BJ (cell line): ENCODE results near the gene MAMDC4. TPM values are rescaled to one million over a fixed set of nuclear protein-coding genes. Genes with fewer than 3 reads are reported as not detected.

ENCODE experiments used
- CTCF ChIA-PET: fragments of 350-600 bp; formaldehyde crosslinking; extraction: SDS; loops from one replicate; lab custom pipeline; 2021; ENCODE audit warnings: antibody characterized with exemption, inconsistent platforms; lab: Yijun Ruan, JAX
- POLR2A ChIA-PET: fragments of 300-600 bp; sonication (Branson Sonifier 250); formaldehyde crosslinking; extraction: SDS; loops from one replicate; lab custom pipeline; 2021; ENCODE audit warnings: antibody characterized with exemption; lab: Charles Lee
- DNase-seq: peaks from one replicate; pipeline ENCODE4 v3.0.0-alpha.2; 2011; ENCODE audit warnings: low read depth
- H3K27me3 ChIP-seq: 2 replicates; pipeline ENCODE4 v1.6.0; 2011; ENCODE audit warnings: low read length; ENCODE audit not compliant: control insufficient read depth, insufficient read depth
- H3K36me3 ChIP-seq: 2 replicates; pipeline ENCODE4 v1.5.1; 2011; ENCODE audit warnings: low read length; ENCODE audit not compliant: control insufficient read depth, insufficient read depth
- H3K4me3 ChIP-seq: 2 replicates; pipeline ENCODE4 v1.5.1; 2011; ENCODE audit warnings: low read depth, mild to moderate bottlenecking, control low read depth, low read length
- polyA plus RNA-seq: library from polyadenylated mRNA; depleted of rRNA; stranded (reverse); fragments of >200 nt; gene quantifications from 2 replicates; pipeline ENCODE4 v1.2.3, GENCODE V29; 2011
- TF ChIP-seq, protein P1 (sequence below): IDR thresholded peaks from 2 replicates; pipeline ENCODE4 v1.5.1; 2011; ENCODE audit warnings: low read depth, mild to moderate bottlenecking, control low read depth, inconsistent platforms, low read length, moderate library complexity; ENCODE audit not compliant: insufficient read depth

Gene MAMDC4
- polyA plus RNA-seq, 1 experiment, result 1.6 TPM

DNA sequence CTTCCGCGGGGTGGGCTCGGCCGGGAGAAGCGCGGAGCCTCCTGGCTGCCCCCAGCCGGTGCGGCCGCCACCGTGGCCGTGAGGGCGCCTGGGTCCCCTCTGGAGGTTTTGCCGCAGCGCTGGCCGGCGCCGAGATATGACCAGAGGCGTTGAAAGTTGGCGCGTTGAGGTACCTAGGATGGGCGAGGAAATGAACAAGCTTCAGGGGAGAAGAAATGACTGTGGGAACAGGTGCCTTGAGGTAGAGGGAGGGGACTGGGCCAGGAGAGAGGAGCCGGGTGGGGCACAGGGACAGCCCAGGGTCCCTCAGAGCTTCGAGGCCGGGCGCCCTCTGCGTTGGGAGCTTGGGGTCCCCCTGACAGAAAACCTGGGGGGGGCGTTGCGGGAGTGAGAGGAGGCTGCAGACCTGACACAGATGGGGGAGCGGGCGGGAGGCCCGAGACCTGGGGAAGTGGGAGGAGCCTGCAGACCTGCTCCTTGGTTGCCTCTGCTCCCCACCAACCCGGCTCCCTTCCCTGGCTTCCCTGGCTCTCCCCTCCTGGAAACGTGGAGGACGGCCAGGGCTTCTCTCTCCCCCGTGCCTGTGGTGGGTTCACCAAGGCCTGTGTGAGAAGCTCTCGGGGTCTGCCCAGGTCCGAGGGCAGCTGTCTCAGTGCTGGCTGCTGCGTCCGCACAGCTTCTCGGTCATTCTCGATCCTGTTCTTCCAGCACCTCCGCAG, 30.2 kb upstream of the MAMDC4 start:
- ChIA-PET CTCF (interaction anchor here (0.8 to 5.3 kb wide), 2 partner anchors 20 to 23 kb away, joined by 3 to 21 read pairs; partner anchors contain the start of gene AJM1), POLR2A (interaction anchor here (0.6 kb wide), 1 partner anchor 12 kb away, joined by 6 read pairs; no protein-coding TSS in a partner anchor)
- TF ChIP-seq, protein P1, sequence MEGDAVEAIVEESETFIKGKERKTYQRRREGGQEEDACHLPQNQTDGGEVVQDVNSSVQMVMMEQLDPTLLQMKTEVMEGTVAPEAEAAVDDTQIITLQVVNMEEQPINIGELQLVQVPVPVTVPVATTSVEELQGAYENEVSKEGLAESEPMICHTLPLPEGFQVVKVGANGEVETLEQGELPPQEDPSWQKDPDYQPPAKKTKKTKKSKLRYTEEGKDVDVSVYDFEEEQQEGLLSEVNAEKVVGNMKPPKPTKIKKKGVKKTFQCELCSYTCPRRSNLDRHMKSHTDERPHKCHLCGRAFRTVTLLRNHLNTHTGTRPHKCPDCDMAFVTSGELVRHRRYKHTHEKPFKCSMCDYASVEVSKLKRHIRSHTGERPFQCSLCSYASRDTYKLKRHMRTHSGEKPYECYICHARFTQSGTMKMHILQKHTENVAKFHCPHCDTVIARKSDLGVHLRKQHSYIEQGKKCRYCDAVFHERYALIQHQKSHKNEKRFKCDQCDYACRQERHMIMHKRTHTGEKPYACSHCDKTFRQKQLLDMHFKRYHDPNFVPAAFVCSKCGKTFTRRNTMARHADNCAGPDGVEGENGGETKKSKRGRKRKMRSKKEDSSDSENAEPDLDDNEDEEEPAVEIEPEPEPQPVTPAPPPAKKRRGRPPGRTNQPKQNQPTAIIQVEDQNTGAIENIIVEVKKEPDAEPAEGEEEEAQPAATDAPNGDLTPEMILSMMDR, result no peak
- DNase-seq, result no peak
- Histone ChIP-seq H3K27me3 (no peaks in the 10 kb centered on the region), H3K4me3 (no peak overlapping the region), H3K36me3 (peaks cover 20% of the 10 kb centered on the region)

DNA sequence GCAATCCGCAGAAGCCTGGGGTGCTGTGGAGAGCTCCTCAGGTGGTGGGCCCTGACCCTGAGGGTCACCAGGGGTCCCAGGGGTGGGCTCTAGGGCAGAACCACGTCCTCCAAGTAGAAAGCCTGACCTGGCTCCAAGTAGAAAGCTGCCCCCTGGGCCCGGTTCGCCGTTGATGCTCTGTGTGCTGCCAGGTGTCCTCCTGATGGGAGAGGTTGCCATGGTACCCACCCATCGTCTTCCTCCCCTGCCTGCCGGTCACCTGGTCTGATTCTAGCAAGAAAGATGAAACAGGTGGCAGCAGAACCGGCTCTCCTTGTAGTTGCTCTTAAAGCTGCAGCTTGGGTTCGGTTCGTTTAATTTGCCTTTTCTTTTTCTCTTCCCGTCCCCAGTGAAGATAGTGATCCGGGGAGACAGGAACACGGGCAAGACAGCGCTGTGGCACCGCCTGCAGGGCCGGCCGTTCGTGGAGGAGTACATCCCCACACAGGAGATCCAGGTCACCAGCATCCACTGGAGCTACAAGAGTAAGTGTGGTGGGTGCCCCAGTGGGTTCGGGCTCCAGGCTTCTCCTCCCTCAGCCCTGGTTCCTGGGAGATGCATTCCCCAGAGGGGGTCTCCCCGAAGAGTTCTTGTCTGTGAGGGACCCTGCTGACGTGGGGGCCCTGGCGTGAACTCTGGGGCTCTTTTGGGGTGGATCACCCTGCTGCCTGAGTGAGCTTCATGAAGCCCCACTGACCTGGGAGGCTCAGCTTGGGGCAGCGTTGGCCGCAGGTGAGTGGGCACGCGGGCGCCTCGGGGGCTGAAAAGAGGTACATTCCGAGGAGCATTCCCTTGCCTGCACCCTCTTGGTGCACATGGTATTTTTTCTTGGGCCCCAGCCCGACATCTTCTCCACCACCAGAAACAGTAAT, 28.8 kb upstream of the MAMDC4 start:
- TF ChIP-seq, protein P1, result no peak
- ChIA-PET POLR2A (interaction anchor here (0.6 kb wide), 1 partner anchor 11 kb away, joined by 6 read pairs; no protein-coding TSS in a partner anchor), CTCF (interaction anchor here (5.3 kb wide), 1 partner anchor 19 kb away, joined by 21 read pairs; the partner anchor contains the start of gene AJM1)
- Histone ChIP-seq H3K27me3 (no peaks in the 10 kb centered on the region), H3K4me3 (no peak overlapping the region), H3K36me3 (peaks cover 30% of the 10 kb centered on the region)
- DNase-seq, result no peak

DNA sequence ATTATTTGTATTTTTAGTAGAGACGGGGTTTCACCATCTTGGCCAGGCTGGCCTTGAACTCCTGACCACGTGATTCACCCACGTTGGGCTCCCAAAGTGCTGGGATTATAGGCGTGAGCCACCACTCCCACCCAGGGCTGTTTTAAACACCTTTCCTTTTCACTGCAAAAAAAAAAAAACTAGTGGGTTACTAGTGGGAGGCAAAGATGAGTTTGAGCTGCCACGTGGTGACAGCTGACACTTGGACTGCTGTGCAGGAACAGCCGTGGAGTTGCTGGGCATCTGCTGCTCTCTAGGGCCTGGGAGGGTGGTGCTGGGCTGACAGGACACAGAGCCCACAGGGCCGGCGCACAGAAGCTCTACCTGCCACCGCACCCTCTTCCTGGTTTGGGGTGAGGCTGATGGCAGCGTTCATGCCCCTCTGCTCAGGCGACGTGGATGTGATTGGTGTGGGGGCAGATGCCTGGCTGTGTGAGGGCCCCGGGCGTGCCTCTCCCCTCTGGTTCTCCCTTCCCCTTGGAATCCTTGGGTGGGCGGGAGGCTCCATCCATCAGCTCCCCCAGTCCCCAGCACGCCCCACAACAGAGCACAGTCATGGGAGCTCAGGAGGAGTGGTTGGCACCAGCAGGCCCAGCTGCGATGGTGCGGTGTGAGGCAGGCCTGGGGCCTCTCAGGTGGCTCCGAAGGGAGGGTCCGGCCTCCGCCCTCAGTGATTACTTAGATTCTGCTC, 27.5 kb upstream of the MAMDC4 start:
- Histone ChIP-seq H3K4me3 (no peak overlapping the region), H3K36me3 (peaks cover 32% of the 10 kb centered on the region), H3K27me3 (no peaks in the 10 kb centered on the region)
- ChIA-PET CTCF (interaction anchor here (0.6 to 5.3 kb wide), 2 partner anchors 18 to 135 kb away, joined by 3 to 21 read pairs; partner anchors contain the start of gene AJM1), POLR2A (no interaction called here)
- no peak for DNase-seq
- TF ChIP-seq, protein P1, result no peak

DNA sequence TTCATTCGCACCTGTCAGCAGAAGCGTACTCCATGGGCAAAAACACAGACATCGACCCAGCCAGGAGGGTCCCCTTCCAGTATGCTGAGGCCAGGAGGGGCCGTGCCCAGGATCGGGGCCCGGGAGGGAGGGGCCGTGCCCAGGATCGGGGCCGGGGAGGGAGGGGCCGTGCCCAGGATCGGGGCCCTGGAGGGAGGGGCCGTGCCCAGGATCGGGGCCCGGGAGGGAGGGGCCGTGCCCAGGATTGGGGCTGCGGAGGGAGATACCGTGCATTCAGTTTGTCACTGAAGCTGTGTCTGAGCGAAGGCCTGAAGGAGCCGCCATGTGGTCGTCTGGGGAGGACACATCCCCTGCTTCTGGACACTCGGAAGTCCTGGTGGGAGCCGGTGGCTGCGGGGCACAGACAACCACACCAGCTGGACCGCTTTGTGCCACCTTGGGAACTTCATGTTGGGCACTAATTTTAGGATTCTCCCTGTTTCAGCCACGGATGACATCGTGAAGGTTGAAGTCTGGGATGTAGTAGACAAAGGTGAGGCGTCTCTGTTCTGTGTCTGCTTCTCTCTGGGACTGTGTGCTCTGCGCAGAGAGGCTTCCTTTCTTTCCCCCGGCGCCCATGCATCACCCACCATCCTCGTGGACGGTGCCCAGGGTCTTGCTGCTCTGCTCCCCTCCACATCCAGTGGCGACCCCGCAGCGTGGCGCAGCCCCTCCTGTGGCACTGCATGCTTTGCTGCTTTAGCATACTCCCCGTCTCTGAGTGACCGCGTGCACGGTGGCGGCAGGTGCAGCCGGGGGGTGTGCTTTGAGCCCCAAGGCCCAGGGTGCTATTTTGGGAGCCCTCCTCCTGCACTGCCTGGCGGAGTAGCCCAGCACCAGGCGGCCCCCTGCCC, 26.6 kb upstream of the MAMDC4 start:
- H3K27me3 ChIP-seq, result no peaks in the 10 kb centered on the region
- DNase-seq, result no peak
- ChIA-PET CTCF (interaction anchor here (0.6 to 5.3 kb wide), 3 partner anchors 17 to 135 kb away, joined by 3 to 21 read pairs (median 3); partner anchors contain the start of gene AJM1), POLR2A (no interaction called here)
- TF ChIP-seq, protein P1, result no peak
- H3K36me3 ChIP-seq, result peaks cover 40% of the 10 kb centered on the region
- H3K4me3 ChIP-seq, result no peak overlapping the region
